Measurements from ENCODE around the gene DNAJC21. TPM values are rescaled to one million over a fixed set of nuclear protein-coding genes. Genes with fewer than 3 reads are reported as not detected.

The DNAJC21 gene
- total RNA-seq, 1 experiment from 2014 or later = 34.7 TPM

DNA sequence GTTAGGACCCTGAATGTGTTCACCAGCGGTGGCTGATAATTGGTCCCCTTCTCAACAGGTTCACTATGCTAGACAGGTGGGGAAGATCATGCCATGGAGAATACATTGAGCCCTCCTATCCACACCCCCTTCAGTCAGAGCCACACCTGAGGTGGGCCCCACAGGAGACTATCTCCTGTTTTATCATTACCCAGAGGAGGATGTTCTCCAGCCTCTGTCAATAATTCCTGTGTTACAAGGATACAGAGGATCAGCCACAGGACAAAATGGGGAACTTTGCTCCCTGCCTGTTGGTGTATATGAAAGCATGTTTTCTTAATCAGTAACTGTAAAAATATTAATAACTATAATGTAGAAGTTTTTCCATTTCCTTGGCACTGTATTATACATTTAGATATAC, 40.0 kb upstream of the DNAJC21 start (continued):
- no peak for TF ChIP-seq SIN3A (IDR thresholded peaks at IDR 0.05; ENCODE audit: low read depth)
- TF ChIP-seq POLR2AphosphoS5 (IDR thresholded peaks at IDR 0.05; ENCODE audit: low read depth, low read length) = no peak

GRCh38 chr5:34891981-34892380, 37.4 kb upstream of the DNAJC21 start:
- Histone ChIP-seq H3K9me2 (ENCODE audit: insufficient read depth) (no peaks in the 10 kb centered on the region), H3K4me1 (ENCODE audit: control insufficient read depth in 1 of 2, insufficient read depth in 2 of 2, low read length in 2 of 2) (no peaks in the 10 kb centered on the region), H3K36me3 (ENCODE audit: control insufficient read depth in 1 of 2, insufficient read depth in 2 of 2, low read length in 2 of 2) (no peaks in the 10 kb centered on the region), H3K27me3 (ENCODE audit: insufficient read depth, low read length) (no peaks in the 10 kb centered on the region), H2AFZ (ENCODE audit: low read depth, low read length, poor library complexity, severe bottlenecking) (no peak overlapping the region), H3K4me2 (ENCODE audit: low read length) (no peak overlapping the region), H3K4me3 (replicated peaks in 1 of 2; ENCODE audit: low read depth in 1 of 2, low read length in 2 of 2) (no peak overlapping the region), H3K79me2 (ENCODE audit: insufficient read depth, low read length) (no peaks in the 10 kb centered on the region), H3K27ac (ENCODE audit: low read depth, low read length) (no peak overlapping the region), H4K20me1 (ENCODE audit: insufficient read depth) (no peaks in the 10 kb centered on the region), H3K9ac (ENCODE audit: low read length) (no peak overlapping the region), H3K9me3 (ENCODE audit: control insufficient read depth in 1 of 2, insufficient read depth in 1 of 2, low read depth in 1 of 2, low read length in 2 of 2) (no peaks in the 10 kb centered on the region)
- DNase-seq (ENCODE audit: low read depth, low spot score) = no peak
- TF ChIP-seq FOSL1 (IDR thresholded peaks at IDR 0.05; ENCODE audit: low read depth) (no peak), SIN3A (IDR thresholded peaks at IDR 0.05; ENCODE audit: low read depth) (no peak), ELF1 (IDR thresholded peaks at IDR 0.05; ENCODE audit: borderline replicate concordance, low read depth) (no peak), SRF (IDR thresholded peaks at IDR 0.05; ENCODE audit: low read depth) (no peak), POLR2A (IDR thresholded peaks at IDR 0.05; ENCODE audit: borderline replicate concordance, extremely low read depth, insufficient read depth, insufficient read length) (no peak), TCF7L2 (IDR thresholded peaks at IDR 0.05; ENCODE audit: borderline replicate concordance, extremely low read depth, insufficient read depth, insufficient read length) (no peak), ATF3 (IDR thresholded peaks at IDR 0.05) (no peak), JUND (IDR thresholded peaks at IDR 0.05) (no peak), CEBPB (IDR thresholded peaks at IDR 0.05; ENCODE audit: low read depth) (no peak), EZH2 (IDR thresholded peaks at IDR 0.05) (no peak), MAX (IDR thresholded peaks at IDR 0.05) (no peak), ZFX (IDR thresholded peaks at IDR 0.05) (no peak), EGR1 (IDR thresholded peaks at IDR 0.05; ENCODE audit: low read depth) (no peak), YY1 (IDR thresholded peaks at IDR 0.05; ENCODE audit: extremely low read depth, insufficient replicate concordance, low read depth, low read length) (no peak), ZBTB33 (IDR thresholded peaks at IDR 0.05; ENCODE audit: extremely low read depth, insufficient replicate concordance, low read length) (no peak)
- TF ChIP-seq, protein P1, sequence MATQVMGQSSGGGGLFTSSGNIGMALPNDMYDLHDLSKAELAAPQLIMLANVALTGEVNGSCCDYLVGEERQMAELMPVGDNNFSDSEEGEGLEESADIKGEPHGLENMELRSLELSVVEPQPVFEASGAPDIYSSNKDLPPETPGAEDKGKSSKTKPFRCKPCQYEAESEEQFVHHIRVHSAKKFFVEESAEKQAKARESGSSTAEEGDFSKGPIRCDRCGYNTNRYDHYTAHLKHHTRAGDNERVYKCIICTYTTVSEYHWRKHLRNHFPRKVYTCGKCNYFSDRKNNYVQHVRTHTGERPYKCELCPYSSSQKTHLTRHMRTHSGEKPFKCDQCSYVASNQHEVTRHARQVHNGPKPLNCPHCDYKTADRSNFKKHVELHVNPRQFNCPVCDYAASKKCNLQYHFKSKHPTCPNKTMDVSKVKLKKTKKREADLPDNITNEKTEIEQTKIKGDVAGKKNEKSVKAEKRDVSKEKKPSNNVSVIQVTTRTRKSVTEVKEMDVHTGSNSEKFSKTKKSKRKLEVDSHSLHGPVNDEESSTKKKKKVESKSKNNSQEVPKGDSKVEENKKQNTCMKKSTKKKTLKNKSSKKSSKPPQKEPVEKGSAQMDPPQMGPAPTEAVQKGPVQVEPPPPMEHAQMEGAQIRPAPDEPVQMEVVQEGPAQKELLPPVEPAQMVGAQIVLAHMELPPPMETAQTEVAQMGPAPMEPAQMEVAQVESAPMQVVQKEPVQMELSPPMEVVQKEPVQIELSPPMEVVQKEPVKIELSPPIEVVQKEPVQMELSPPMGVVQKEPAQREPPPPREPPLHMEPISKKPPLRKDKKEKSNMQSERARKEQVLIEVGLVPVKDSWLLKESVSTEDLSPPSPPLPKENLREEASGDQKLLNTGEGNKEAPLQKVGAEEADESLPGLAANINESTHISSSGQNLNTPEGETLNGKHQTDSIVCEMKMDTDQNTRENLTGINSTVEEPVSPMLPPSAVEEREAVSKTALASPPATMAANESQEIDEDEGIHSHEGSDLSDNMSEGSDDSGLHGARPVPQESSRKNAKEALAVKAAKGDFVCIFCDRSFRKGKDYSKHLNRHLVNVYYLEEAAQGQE (IDR thresholded peaks at IDR 0.05; ENCODE audit: low read depth) = no peak
- no peak for ATAC-seq
- intact Hi-C loops (cut with micrococcal nuclease) = loop anchor here (10.0 kb wide), 1 partner anchor 237 kb away; the partner anchor contains the start of gene RAI14
- ChIA-PET RAD21 (ENCODE audit: low non-redundant PET in 1 of 2, low total read pairs in 2 of 2, uncharacterized antibody in 2 of 2, unreplicated experiment in 2 of 2) (no interaction called here), POLR2A (no interaction called here), CTCF (no interaction called here)
- BruUV-seq (replicated peaks) = no TSS peak
